ENCODE data around the gene PVR. TPM values are rescaled to one million over a fixed set of nuclear protein-coding genes. Genes with fewer than 3 reads are reported as not detected.

Gene PVR
- total and polyA plus RNA-seq, 10 of the 15 experiments (the other 5 are each of a cell fraction or from before 2014, with no cell fraction given): 0.07 to 4.0 (median 1.9) TPM

GRCh38 chr19:44645407-44646048 is 1.8 kb downstream of the PVR start:
- in situ Hi-C loops (cut with MboI) (no loop called here), intact Hi-C loops (cut with micrococcal nuclease; ENCODE audit: unreplicated experiment) (no loop called here)
- FAIRE-seq (no peak), ATAC-seq (no peak), DNase-seq (ENCODE audit: low read depth, low spot score) (no peak)
- ChIA-PET CTCF (no interaction called here), RAD21 (ENCODE audit: unreplicated experiment) (no interaction called here), POLR2A (no interaction called here), SMC1A (ENCODE audit: uncharacterized antibody, unreplicated experiment) (no interaction called here)
- 42% methylated on average over 8 of the region's 8 CpGs for WGBS (ENCODE audit: insufficient coverage, insufficient replicate concordance, low lambda C conversion rate, missing lambda C conversion rate)
- Histone ChIP-seq H3K4me2 (ENCODE audit: control insufficient read depth, insufficient read depth) (no peak overlapping the region), H2AFZ (ENCODE audit: control insufficient read depth, low read depth, low read length) (no peak overlapping the region), H3K9me3 (replicated peaks; ENCODE audit: control insufficient read depth, insufficient read depth, low read length) (no peaks in the 10 kb centered on the region), H3K4me3 (no peak overlapping the region), H3K27ac (ENCODE audit: control insufficient read depth, insufficient read depth) (no peak overlapping the region), H3K79me2 (ENCODE audit: control insufficient read depth, insufficient read depth, low read length) (no peaks in the 10 kb centered on the region), H3K27me3 (replicated peaks in 1 of 2; ENCODE audit: control insufficient read depth in 2 of 2, insufficient read depth in 2 of 2, low read length in 1 of 2) (peaks cover 0 to 2% of the 10 kb centered on the region in 2 experiments; a peak in 1 of 4 replicates), H4K20me1 (ENCODE audit: control insufficient read depth, insufficient read depth) (no peaks in the 10 kb centered on the region), H3K9ac (ENCODE audit: control insufficient read depth, insufficient read depth, low read length) (no peak overlapping the region), H3K36me3 (ENCODE audit: control insufficient read depth in 2 of 2, insufficient read depth in 2 of 2, low read length in 1 of 2) (no peaks in the 10 kb centered on the region), H3K4me1 (ENCODE audit: control insufficient read depth, insufficient read depth, low read length) (no peaks in the 10 kb centered on the region)
- TF ChIP-seq USF2 (IDR thresholded peaks at IDR 0.05; ENCODE audit: borderline replicate concordance, low read depth, low read length) (no peak), ZNF384 (IDR thresholded peaks at IDR 0.05; ENCODE audit: borderline replicate concordance, low read depth, low read length) (no peak), BCL3 (IDR thresholded peaks at IDR 0.05; ENCODE audit: borderline replicate concordance, insufficient read depth, low read depth, low read length, poor library complexity, severe bottlenecking) (no peak), ZNF274 (IDR thresholded peaks at IDR 0.05; ENCODE audit: insufficient read depth, insufficient read length) (no peak), POLR2A (IDR thresholded peaks at IDR 0.05; ENCODE audit: low read depth, low read length) (no peak), BMI1 (IDR thresholded peaks at IDR 0.05; ENCODE audit: borderline replicate concordance) (no peak), POLR2AphosphoS2 (IDR thresholded peaks at IDR 0.05; ENCODE audit: low read depth, low read length) (no peak), TBL1XR1 (IDR thresholded peaks at IDR 0.05; ENCODE audit: low read depth, low read length) (no peak), CHD2 (IDR thresholded peaks at IDR 0.05; ENCODE audit: borderline replicate concordance, low read depth, low read length) (no peak), NR2C2 (IDR thresholded peaks at IDR 0.05; ENCODE audit: borderline replicate concordance, control insufficient read depth, insufficient read length, low read depth) (no peak), EGR1 (IDR thresholded peaks at IDR 0.05; ENCODE audit: borderline replicate concordance in 1 of 2, low read depth in 2 of 2, low read length in 2 of 2) (no peak), NKRF (conservative IDR thresholded peaks at IDR 0.05) (no peak), E2F8 (IDR thresholded peaks at IDR 0.05; ENCODE audit: low read depth, partially characterized antibody) (no peak), EED (IDR thresholded peaks at IDR 0.05; ENCODE audit: low read depth) (no peak), MTA3 (IDR thresholded peaks at IDR 0.05; ENCODE audit: borderline replicate concordance, low read length) (no peak)
- no TSS peak for BruUV-seq (replicated peaks)
